ENCODE data around the gene DNTT. TPM values are rescaled to one million over a fixed set of nuclear protein-coding genes. Genes with fewer than 3 reads are reported as not detected.
"Not testable (repeated sequence)": the region's sequence is repeated elsewhere in the genome, so short reads cannot be mapped to it uniquely, and the experiment has no call there.

The DNTT gene
- polyA plus RNA-seq, 3 donors: 0.12 to 0.34 TPM; not detected in 1

GRCh38 chr10:96306516-96306915 is 2.3 kb downstream of the DNTT start:
- DNase-seq: no peak

DNA sequence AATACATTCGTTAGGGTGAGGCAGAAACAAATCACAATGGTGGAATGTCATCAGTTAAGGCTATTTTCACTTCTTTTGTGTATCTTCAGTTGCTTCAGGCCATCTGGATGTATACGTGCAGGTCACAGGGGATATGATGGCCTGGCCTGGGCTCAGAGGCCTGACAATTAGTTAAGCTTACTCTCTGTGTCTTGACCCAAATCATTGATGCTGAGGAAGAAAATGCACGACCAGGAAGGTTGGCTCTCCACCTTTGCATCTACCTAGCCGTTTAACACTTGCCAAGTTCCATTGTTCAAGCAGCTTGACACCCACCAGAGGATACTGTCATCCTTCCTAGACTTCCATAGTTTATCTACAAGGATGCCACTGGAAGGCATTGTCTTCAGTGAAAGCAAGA is 4.6 kb downstream of the DNTT start:
- DNase-seq: not testable (repeated sequence)

DNA sequence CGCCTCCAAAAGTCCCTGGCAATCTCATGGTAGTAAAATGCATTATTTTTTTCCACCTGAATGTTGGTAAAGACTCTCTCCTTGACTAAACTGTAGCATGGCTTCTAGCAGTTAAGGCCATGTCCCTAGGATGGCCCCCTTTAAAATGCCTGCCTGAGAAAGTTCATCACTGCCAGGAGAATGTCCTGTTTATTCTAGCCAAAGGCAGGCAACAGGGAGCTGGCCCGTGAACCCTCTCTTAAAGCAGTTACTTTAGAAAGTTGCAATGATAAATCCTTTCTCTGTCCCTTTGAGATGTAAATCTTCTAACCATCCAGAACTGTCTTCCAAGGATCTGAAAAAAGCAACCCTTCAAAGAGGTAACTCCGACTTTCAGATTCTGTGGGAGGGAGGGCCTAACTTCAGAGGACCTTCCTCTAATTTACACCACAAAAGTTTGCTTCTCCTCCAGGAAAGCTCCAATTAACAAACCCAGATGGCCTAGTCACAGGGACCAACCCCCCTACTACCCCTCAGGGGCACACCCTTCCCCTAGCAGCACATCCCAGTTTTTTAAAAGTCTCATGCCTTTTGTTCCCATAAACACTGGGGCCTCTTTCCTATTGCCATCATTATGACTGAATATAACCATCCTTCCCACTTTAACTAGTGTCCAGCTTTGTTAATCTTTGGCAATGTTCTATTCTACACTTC is 5.5 kb downstream of the DNTT start:
- no peak for DNase-seq

DNA sequence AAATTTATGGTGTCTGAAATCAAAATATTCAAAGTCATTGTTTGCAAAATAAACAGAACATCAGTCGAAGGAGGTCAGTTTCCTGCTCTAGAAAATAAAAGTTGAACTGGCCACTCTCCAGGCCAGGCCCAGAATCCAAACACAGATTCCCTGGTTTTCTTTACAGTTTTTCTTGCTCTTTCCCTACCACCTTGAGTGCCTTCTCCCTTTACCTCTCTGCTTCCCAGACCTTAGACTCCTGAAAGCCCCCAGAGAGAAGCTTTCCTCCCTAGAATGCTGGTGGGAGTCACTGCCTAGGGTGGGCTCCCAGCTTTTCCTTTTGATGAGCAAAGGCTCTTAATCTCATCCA is 6.1 kb downstream of the DNTT start:
- peak; percentile 31 for DNase-seq

DNA sequence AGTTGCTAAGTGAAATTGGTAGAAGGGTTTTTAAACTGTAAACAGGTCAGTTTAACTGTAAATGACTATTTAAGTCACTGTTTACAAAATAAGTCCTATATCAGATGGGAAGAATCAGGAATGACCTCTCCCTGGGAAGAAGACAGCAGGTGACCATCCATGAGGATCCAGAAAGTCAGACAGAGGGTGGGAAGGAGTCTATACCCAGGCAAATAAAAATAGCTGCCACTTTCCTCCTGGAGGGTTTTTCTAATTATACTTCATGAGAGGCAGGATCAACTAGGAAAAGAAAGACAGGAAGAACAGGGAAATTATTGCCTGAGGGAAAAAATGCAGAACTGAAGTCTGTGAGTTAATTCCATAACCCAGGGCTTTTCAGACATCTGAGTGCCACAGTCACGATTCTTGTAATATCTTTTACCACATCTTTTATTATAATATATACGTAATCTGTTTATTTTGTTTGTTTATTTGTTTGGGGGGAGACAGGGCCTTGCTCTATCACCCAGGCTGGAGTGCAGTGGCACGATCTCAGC is 7.0 kb downstream of the DNTT start:
- DNase-seq: no peak

DNA sequence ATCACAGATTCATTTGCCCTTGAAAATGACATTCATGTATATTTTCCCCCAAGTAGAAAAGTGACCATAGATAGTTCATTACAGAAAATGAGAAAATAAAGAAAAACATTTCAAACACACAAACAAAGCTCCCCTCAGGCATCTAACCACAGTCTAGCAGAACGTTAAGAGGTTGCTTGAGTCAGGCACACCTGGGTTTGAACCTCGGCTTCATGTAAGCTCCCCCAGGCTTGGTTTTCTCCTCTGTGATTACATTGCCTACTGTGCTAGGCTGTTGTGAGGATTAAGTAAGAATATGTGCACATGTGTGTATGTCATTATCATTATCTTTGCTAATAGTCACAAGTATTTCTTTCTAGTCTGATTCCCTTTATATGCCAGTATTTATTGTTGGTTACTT is 9.1 kb downstream of the DNTT start:
- DNase-seq: no peak

DNA sequence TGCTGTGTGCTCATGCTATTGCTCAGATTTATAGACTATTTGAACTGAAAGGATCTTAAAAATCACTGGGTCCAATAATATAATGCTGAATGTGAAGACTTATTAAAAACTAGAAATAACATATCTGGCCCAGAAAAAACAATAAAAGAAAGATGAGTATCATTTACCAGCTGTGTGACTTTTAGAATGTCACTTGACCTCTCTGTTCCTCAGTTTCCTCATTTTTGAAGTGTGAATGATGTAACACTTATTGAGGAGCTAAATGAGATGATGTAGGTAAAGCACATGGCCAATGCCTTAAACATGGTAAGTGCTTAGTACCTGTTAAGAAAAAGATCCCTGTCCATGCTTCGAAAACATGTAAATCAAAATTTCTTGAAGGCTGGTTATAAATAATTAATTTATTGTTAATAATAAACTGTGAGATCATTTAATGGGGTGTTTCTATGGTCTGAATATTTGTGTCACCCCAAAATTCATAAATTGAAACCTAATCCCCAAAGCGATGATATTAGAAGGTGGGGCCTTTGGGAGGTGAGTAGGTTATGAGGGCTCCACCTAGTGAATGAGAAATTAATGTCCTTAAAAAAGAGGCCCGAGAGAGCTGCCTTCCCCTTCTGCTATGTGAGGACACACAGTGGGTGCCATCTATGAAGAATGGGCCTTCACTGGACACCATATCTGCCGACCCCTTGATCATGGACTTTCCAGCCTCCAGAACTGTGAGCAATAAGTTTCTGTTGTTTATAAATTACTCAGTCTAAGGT is 13.0 kb downstream of the DNTT start:
- no peak for DNase-seq

- DNase-seq: no peak
Observed at GRCh38 chr10:96319754-96320474, 15.7 kb downstream of the DNTT start.

DNA sequence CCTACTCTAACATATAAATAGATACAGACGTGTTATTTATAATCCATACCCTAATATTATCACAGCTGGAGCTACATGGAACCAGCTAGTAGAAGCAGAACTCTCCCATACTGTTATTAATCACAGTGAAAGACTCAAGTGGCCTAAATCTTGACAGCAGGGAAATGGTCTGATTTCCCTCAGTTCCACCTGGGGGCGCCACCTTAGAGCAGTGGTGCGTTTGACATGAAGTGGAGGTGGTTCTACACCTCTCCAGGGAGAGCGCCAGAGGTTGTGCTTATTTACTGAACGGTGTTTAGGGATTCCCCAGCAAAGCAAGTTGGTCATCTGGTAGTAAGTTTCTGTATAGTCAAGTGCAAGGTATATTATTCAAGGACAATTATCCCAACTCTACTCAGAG is 17.6 kb downstream of the DNTT start:
- no peak for DNase-seq

GRCh38 chr10:96322275-96322674 is 18.0 kb downstream of the DNTT start:
- no peak for DNase-seq

GRCh38 chr10:96324447-96324846 is 20.2 kb downstream of the DNTT start:
- no peak for DNase-seq

GRCh38 chr10:96325719-96326373 is 21.6 kb downstream of the DNTT start:
- DNase-seq: no peak

GRCh38 chr10:96327462-96327861 is 23.2 kb downstream of the DNTT start:
- no peak for DNase-seq

GRCh38 chr10:96333101-96333500 is 28.9 kb downstream of the DNTT start:
- no peak for DNase-seq

GRCh38 chr10:96334616-96335526 is 30.6 kb downstream of the DNTT start:
- DNase-seq: peak; percentile 27

GRCh38 chr10:96337106-96337505 is 32.9 kb downstream of the DNTT start:
- DNase-seq: no peak

- no peak for DNase-seq
Observed at GRCh38 chr10:96338279-96338925, 34.2 kb downstream of the DNTT start.

GRCh38 chr10:96339383-96339782 is 35.1 kb downstream of the DNTT start:
- DNase-seq: no peak

DNA sequence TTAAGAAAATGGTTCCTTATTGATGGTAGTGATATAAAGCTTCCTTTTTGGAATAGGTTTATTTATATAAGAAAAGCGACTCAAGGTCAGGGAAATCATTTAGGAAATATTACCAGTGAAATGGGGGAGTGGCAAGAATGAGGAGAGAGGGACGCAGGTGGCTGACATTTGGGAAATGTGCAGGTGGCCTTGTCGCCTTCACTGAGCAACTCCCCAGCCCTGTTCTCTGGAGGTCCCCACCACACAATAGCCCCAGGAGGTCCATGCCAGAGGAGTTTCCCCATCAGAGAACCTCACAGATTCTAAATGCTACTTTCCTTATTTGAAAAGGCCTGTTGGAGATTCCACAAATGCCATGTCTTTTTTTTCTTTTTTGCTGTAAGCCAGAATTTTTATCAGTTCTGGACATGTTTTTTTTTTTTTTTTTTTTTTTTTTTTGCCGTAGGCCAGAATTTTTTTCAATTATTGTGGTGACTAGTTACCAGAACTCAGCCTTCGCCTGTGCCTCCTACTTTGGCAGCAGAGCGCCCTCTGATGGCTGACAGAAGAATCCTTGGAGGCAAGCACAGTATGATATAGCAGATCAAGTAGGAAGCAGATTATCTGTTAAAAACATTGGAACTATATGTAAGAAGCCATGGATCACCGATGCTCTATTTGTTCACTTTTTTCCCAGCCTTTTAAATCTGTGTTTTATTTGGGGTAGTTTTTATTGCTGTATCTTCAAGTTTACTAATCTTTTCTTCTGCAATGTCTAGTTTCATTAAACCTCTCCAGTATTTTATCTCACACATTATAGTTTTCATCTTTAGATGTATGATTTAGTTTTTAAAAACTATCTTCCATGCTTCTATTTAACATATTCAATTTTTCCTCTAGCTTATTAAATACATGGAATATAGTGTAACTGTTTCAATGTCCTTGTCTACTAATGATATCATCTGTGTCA is 36.0 kb downstream of the DNTT start:
- peak; percentile 54 for DNase-seq
